WTC11 (cell line): ENCODE results near the gene HLF.

Experiments used
- ATF3 ChIP-seq: sonication (generic); formaldehyde crosslinking; conservative IDR thresholded peaks from 2 replicates; pipeline ENCODE4 v1.8.1; 2022; ENCODE audit warnings: mild to moderate bottlenecking, missing genetic modification reagents
- CBFB ChIP-seq: sonication (generic); formaldehyde crosslinking; IDR thresholded peaks from 2 replicates; pipeline ENCODE4 v1.8.1; 2022; ENCODE audit warnings: mild to moderate bottlenecking, low read depth, missing genetic modification reagents
- FOXP1 ChIP-seq: sonication (generic); formaldehyde crosslinking; IDR thresholded peaks from 2 replicates; pipeline ENCODE4 v1.8.0; 2022; ENCODE audit warnings: missing genetic modification reagents, mild to moderate bottlenecking, moderate library complexity, borderline replicate concordance
- IRF1 ChIP-seq: sonication (generic); formaldehyde crosslinking; IDR thresholded peaks from 2 replicates; pipeline ENCODE4 v1.8.0; 2023; ENCODE audit warnings: missing genetic modification reagents
- NFYB ChIP-seq: sonication (generic); formaldehyde crosslinking; conservative IDR thresholded peaks from 2 replicates; pipeline ENCODE4 v1.8.0; 2022; ENCODE audit warnings: low read depth, missing genetic modification reagents
- TEAD4 ChIP-seq: sonication (generic); formaldehyde crosslinking; IDR thresholded peaks from 2 replicates; pipeline ENCODE4 v1.8.0; 2022; ENCODE audit warnings: mild to moderate bottlenecking, missing genetic modification reagents
- ZBTB21 ChIP-seq: sonication (generic); formaldehyde crosslinking; IDR thresholded peaks from 2 replicates; pipeline ENCODE4 v1.8.1; 2023; ENCODE audit warnings: mild to moderate bottlenecking, missing genetic modification reagents, borderline replicate concordance
- TF ChIP-seq, protein P1 (sequence below): fragments of 200-600 bp; IDR thresholded peaks from 2 replicates; pipeline ENCODE4 v1.8.0; 2022; ENCODE audit warnings: antibody characterized with exemption
- TF ChIP-seq, protein P2 (sequence below): sonication (generic); formaldehyde crosslinking; conservative IDR thresholded peaks from 2 replicates; pipeline ENCODE4 v1.8.1; 2023; ENCODE audit warnings: mild to moderate bottlenecking, low read depth, missing genetic modification reagents, moderate library complexity

GRCh38 chr17:55318081-55318480 is 53.3 kb downstream of the HLF start:
- TF ChIP-seq, protein P1, sequence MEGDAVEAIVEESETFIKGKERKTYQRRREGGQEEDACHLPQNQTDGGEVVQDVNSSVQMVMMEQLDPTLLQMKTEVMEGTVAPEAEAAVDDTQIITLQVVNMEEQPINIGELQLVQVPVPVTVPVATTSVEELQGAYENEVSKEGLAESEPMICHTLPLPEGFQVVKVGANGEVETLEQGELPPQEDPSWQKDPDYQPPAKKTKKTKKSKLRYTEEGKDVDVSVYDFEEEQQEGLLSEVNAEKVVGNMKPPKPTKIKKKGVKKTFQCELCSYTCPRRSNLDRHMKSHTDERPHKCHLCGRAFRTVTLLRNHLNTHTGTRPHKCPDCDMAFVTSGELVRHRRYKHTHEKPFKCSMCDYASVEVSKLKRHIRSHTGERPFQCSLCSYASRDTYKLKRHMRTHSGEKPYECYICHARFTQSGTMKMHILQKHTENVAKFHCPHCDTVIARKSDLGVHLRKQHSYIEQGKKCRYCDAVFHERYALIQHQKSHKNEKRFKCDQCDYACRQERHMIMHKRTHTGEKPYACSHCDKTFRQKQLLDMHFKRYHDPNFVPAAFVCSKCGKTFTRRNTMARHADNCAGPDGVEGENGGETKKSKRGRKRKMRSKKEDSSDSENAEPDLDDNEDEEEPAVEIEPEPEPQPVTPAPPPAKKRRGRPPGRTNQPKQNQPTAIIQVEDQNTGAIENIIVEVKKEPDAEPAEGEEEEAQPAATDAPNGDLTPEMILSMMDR = no peak
- no peak for TF ChIP-seq ZBTB21 (CRISPR knock-in tag)
- no peak for TF ChIP-seq TEAD4 (CRISPR knock-in tag)
- TF ChIP-seq, protein P2, sequence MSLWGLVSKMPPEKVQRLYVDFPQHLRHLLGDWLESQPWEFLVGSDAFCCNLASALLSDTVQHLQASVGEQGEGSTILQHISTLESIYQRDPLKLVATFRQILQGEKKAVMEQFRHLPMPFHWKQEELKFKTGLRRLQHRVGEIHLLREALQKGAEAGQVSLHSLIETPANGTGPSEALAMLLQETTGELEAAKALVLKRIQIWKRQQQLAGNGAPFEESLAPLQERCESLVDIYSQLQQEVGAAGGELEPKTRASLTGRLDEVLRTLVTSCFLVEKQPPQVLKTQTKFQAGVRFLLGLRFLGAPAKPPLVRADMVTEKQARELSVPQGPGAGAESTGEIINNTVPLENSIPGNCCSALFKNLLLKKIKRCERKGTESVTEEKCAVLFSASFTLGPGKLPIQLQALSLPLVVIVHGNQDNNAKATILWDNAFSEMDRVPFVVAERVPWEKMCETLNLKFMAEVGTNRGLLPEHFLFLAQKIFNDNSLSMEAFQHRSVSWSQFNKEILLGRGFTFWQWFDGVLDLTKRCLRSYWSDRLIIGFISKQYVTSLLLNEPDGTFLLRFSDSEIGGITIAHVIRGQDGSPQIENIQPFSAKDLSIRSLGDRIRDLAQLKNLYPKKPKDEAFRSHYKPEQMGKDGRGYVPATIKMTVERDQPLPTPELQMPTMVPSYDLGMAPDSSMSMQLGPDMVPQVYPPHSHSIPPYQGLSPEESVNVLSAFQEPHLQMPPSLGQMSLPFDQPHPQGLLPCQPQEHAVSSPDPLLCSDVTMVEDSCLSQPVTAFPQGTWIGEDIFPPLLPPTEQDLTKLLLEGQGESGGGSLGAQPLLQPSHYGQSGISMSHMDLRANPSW (CRISPR knock-in tag) = no peak
- no peak for TF ChIP-seq CBFB (CRISPR knock-in tag)
- no peak for TF ChIP-seq NFYB (CRISPR knock-in tag)
- TF ChIP-seq ATF3 (CRISPR knock-in tag) = no peak
- no peak for TF ChIP-seq FOXP1 (CRISPR knock-in tag)
- TF ChIP-seq IRF1 (CRISPR knock-in tag) = no peak
